ENCODE results near the gene HSD3B7.
A peak's percentile ranks its signal among the peaks of the same experiment; 100 is the strongest.

The HSD3B7 gene

GRCh38 chr16:30958175-30959079 is 26.6 kb upstream of the HSD3B7 start:
- Histone ChIP-seq H3K4me3 (peak overlapping the region; percentile 74 to 96), H3K27ac (peak overlapping the region; percentile 91 to 94), H3K27me3 (no peaks in the 10 kb centered on the region), H3K4me1 (peaks cover 0 to 30% (median 26%) of the 10 kb centered on the region in 4 donors), H3K9me3 (no peaks in the 10 kb centered on the region), H3K36me3 (peaks cover 38 to 51% (median 40%) of the 10 kb centered on the region in 3 donors)
- TF ChIP-seq CTCF (IDR thresholded peaks at IDR 0.05) = no peak
- intact Hi-C loops (cut with DNase I; ENCODE audit: low total_unique reads) = no loop called here
- DNase-seq = peak in 1 of 2 donors; percentile 38

DNA sequence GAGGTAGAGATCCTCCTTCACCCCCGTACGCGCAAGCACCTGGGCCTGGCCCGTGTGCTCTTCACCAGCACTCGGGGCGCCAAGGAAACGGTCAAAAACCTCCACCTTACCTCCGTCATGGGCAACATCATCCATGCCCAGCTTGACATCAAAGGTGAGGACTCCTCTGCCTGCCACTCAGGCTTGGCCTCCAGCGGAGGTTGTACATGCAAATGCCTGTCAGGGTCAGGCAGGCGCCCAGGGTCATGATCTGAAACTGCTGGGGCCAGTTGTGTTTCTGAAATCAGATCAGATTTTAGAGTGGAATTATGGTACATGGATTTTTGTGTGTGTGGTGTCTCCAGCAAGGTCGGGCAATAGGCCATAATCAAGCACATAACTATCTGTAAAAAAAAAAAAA is 23.6 kb upstream of the HSD3B7 start:
- no peak overlapping the region for H3K27ac ChIP-seq
- DNase-seq = no peak

GRCh38 chr16:30963925-30964511 is 21.0 kb upstream of the HSD3B7 start:
- no peak for TF ChIP-seq CTCF (IDR thresholded peaks at IDR 0.05)
- no peak overlapping the region for H3K27ac ChIP-seq
- intact Hi-C loops (cut with DNase I; ENCODE audit: low total_unique reads) = no loop called here
- H3K36me3 ChIP-seq = peaks cover 94 to 100% (median 94%) of the 10 kb centered on the region in 3 donors
- H3K4me3 ChIP-seq = no peak overlapping the region
- H3K4me1 ChIP-seq = peaks cover 0 to 8% (median 5%) of the 10 kb centered on the region in 4 donors
- no peaks in the 10 kb centered on the region for H3K27me3 ChIP-seq
- DNase-seq = no peak
- H3K9me3 ChIP-seq = no peaks in the 10 kb centered on the region

More for the DNA sequence above, 23.6 kb upstream of the HSD3B7 start:
- no peak for TF ChIP-seq CTCF (IDR thresholded peaks at IDR 0.05)
- intact Hi-C loops (cut with DNase I; ENCODE audit: low total_unique reads) = no loop called here
- Histone ChIP-seq H3K4me3 (no peak overlapping the region), H3K36me3 (peaks cover 68 to 75% (median 70%) of the 10 kb centered on the region in 3 donors), H3K9me3 (no peaks in the 10 kb centered on the region), H3K4me1 (peaks cover 0 to 20% (median 20%) of the 10 kb centered on the region in 4 donors), H3K27me3 (no peaks in the 10 kb centered on the region)

DNA sequence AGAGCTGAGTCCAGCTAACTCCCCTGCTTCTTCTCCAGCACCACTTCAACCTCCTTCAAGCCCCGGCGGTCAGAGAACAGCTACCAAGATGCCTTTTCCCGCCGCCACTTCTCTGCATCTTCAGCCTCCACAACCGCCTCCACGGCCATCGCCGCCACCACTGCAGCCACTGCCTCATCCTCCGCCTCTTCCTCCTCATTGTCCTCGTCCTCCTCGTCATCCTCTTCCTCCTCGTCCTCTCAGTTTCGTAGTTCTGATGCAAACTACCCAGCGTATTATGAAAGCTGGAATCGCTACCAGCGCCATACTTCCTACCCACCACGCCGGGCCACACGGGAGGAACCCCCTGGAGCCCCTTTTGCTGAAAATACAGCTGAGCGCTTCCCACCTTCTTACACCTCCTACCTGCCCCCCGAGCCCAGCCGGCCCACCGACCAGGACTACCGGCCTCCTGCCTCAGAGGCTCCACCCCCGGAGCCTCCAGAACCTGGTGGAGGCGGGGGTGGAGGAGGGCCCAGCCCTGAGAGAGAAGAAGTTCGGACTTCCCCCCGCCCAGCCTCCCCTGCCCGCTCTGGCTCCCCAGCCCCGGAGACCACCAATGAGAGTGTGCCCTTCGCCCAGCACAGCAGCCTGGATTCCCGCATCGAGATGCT is 20.3 kb upstream of the HSD3B7 start:
- Histone ChIP-seq H3K9me3 (no peaks in the 10 kb centered on the region), H3K4me3 (no peak overlapping the region), H3K36me3 (peaks cover 97 to 100% (median 97%) of the 10 kb centered on the region in 3 donors), H3K27ac (no peak overlapping the region), H3K27me3 (no peaks in the 10 kb centered on the region), H3K4me1 (peaks cover 0 to under 1% (median 0%) of the 10 kb centered on the region in 4 donors)
- no peak for DNase-seq
- TF ChIP-seq CTCF (IDR thresholded peaks at IDR 0.05) = no peak
- intact Hi-C loops (cut with DNase I; ENCODE audit: low total_unique reads) = no loop called here

- Histone ChIP-seq H3K27me3 (no peaks in the 10 kb centered on the region), H3K27ac (no peak overlapping the region), H3K36me3 (peaks cover 95 to 100% (median 97%) of the 10 kb centered on the region in 3 donors), H3K9me3 (no peaks in the 10 kb centered on the region), H3K4me1 (no peaks in the 10 kb centered on the region), H3K4me3 (no peak overlapping the region)
- no peak for DNase-seq
- intact Hi-C loops (cut with DNase I; ENCODE audit: low total_unique reads) = no loop called here
- TF ChIP-seq CTCF (IDR thresholded peaks at IDR 0.05) = no peak
These were observed 19.6 kb upstream of the HSD3B7 start for GRCh38 chr16:30965436-30965835.
